ENCODE data around the gene CLDN20. TPM values are rescaled to one million over a fixed set of nuclear protein-coding genes. Genes with fewer than 3 reads are reported as not detected.
A peak's percentile ranks its signal among the peaks of the same experiment; 100 is the strongest.

CLDN20 gene
- total RNA-seq, 1 experiment from 2014 or later: not detected

DNA sequence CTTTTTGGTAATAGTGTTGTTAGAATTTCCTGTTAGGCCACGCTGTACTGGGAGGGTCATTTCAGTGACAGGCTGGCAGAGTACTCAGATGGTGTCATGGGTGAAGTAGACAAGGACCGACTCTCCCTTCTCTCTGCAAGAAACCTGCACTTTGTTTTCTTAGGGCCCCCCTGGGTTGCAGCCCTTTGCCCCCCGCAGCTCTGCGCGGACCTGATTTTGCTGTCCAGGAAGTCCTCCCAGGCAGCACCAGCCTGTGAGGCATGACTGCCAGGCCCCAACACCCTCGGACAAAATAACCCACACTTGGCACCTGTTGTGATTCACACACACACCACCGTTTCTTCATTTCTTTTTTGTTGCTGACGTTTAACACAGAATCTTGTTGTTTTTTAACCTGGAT, 21.8 kb upstream of the CLDN20 start:
- Histone ChIP-seq H3K36me3 (ENCODE audit: control insufficient read depth, insufficient read depth, low read length) (no peaks in the 10 kb centered on the region; the same call in none of the 2 replicates), H3K27ac (ENCODE audit: low read length) (peak overlapping the region; percentile 55), H3K4me1 (ENCODE audit: control insufficient read depth, insufficient read depth, low read length) (no peaks in the 10 kb centered on the region), H3K9me3 (ENCODE audit: control insufficient read depth, insufficient read depth, low read depth, low read length) (no peaks in the 10 kb centered on the region), H3K27me3 (ENCODE audit: control insufficient read depth, insufficient read depth, low read length) (no peaks in the 10 kb centered on the region), H3K4me3 (ENCODE audit: low read depth in 2 of 2, low read length in 2 of 2) (no peak overlapping the region)
- ChIA-PET POLR2A (no interaction called here), CTCF (no interaction called here)
- TF ChIP-seq POLR2AphosphoS5 (IDR thresholded peaks at IDR 0.05; ENCODE audit: low read depth, low read length): no peak
- TF ChIP-seq, protein P1, sequence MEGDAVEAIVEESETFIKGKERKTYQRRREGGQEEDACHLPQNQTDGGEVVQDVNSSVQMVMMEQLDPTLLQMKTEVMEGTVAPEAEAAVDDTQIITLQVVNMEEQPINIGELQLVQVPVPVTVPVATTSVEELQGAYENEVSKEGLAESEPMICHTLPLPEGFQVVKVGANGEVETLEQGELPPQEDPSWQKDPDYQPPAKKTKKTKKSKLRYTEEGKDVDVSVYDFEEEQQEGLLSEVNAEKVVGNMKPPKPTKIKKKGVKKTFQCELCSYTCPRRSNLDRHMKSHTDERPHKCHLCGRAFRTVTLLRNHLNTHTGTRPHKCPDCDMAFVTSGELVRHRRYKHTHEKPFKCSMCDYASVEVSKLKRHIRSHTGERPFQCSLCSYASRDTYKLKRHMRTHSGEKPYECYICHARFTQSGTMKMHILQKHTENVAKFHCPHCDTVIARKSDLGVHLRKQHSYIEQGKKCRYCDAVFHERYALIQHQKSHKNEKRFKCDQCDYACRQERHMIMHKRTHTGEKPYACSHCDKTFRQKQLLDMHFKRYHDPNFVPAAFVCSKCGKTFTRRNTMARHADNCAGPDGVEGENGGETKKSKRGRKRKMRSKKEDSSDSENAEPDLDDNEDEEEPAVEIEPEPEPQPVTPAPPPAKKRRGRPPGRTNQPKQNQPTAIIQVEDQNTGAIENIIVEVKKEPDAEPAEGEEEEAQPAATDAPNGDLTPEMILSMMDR (IDR thresholded peaks at IDR 0.05): no peak
- TF ChIP-seq, protein P2, sequence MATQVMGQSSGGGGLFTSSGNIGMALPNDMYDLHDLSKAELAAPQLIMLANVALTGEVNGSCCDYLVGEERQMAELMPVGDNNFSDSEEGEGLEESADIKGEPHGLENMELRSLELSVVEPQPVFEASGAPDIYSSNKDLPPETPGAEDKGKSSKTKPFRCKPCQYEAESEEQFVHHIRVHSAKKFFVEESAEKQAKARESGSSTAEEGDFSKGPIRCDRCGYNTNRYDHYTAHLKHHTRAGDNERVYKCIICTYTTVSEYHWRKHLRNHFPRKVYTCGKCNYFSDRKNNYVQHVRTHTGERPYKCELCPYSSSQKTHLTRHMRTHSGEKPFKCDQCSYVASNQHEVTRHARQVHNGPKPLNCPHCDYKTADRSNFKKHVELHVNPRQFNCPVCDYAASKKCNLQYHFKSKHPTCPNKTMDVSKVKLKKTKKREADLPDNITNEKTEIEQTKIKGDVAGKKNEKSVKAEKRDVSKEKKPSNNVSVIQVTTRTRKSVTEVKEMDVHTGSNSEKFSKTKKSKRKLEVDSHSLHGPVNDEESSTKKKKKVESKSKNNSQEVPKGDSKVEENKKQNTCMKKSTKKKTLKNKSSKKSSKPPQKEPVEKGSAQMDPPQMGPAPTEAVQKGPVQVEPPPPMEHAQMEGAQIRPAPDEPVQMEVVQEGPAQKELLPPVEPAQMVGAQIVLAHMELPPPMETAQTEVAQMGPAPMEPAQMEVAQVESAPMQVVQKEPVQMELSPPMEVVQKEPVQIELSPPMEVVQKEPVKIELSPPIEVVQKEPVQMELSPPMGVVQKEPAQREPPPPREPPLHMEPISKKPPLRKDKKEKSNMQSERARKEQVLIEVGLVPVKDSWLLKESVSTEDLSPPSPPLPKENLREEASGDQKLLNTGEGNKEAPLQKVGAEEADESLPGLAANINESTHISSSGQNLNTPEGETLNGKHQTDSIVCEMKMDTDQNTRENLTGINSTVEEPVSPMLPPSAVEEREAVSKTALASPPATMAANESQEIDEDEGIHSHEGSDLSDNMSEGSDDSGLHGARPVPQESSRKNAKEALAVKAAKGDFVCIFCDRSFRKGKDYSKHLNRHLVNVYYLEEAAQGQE (IDR thresholded peaks at IDR 0.05; ENCODE audit: insufficient read depth in 1 of 2, low read depth in 2 of 2, low read length in 1 of 2): no peak
- TF ChIP-seq TCF7L2 (IDR thresholded peaks at IDR 0.05; ENCODE audit: low read depth, low read length): no peak
- no peak for TF ChIP-seq SIN3A (IDR thresholded peaks at IDR 0.05; ENCODE audit: borderline replicate concordance, insufficient read depth, low read depth, low read length)
- intact Hi-C loops (cut with micrococcal nuclease; ENCODE audit: unreplicated experiment): no loop called here
- ATAC-seq (no peak), DNase-seq (ENCODE audit: low read depth, low spot score) (no peak)
- in situ Hi-C loops (cut with HindIII; ENCODE audit: low pct_unique_long_range_greater_than_20kb, low sequenced_read_pairs): no loop called here
- no TSS peak for BruUV-seq (replicated peaks)

DNA sequence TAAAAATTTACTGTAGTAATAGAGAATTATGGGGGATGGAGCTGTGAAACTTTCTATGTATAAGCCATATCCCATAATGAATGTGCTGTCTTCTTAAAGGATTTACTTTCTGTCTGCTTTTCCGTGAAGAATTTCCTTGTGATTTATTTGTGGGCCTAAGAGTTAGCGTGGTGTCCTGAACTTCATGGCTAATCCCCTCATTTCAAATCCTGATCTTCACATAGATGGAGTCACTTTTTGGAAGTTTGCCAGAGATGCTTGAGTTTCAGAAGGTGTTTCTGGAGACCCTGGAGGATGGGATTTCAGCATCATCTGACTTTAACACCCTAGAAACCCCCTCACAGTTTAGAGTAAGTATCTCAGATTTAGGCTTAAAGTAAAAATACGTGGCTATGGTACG, 19.4 kb upstream of the CLDN20 start:
- ATAC-seq (no peak), DNase-seq (ENCODE audit: low read depth, low spot score) (no peak)
- BruUV-seq (replicated peaks): no TSS peak
- POLR2A ChIA-PET: interaction anchor here (0.7 kb wide), 1 partner anchor 57 kb away, joined by 7 read pairs; no protein-coding TSS in a partner anchor
- Histone ChIP-seq H3K36me3 (ENCODE audit: control insufficient read depth, insufficient read depth, low read length) (peaks cover 5% of the 10 kb centered on the region), H3K9me3 (ENCODE audit: control insufficient read depth, insufficient read depth, low read depth, low read length) (no peaks in the 10 kb centered on the region), H3K27me3 (ENCODE audit: control insufficient read depth, insufficient read depth, low read length) (no peaks in the 10 kb centered on the region), H3K27ac (ENCODE audit: low read length) (peak overlapping the region; percentile 80; the same call in 1 of the 2 replicates), H3K4me1 (ENCODE audit: control insufficient read depth, insufficient read depth, low read length) (peaks cover 3% of the 10 kb centered on the region; the same call in 1 of the 2 replicates), H3K4me3 (ENCODE audit: low read depth in 2 of 2, low read length in 2 of 2) (no peak overlapping the region)
- in situ Hi-C loops (cut with HindIII; ENCODE audit: low pct_unique_long_range_greater_than_20kb, low sequenced_read_pairs) (no loop called here), intact Hi-C loops (cut with micrococcal nuclease; ENCODE audit: unreplicated experiment) (no loop called here)
- CTCF ChIA-PET: no interaction called here
- TF ChIP-seq POLR2AphosphoS5 (IDR thresholded peaks at IDR 0.05; ENCODE audit: low read depth, low read length): no peak
- no peak for TF ChIP-seq TCF7L2 (IDR thresholded peaks at IDR 0.05; ENCODE audit: low read depth, low read length)
- TF ChIP-seq SIN3A (IDR thresholded peaks at IDR 0.05; ENCODE audit: borderline replicate concordance, insufficient read depth, low read depth, low read length): no peak
- TF ChIP-seq, protein P2 (IDR thresholded peaks at IDR 0.05; ENCODE audit: insufficient read depth in 1 of 2, low read depth in 2 of 2, low read length in 1 of 2): no peak
- TF ChIP-seq, protein P1 (IDR thresholded peaks at IDR 0.05): no peak

All from Panc1 (cell line).